Measurements from ENCODE around the gene DAZAP2.
A peak's percentile ranks its signal among the peaks of the same experiment; 100 is the strongest.

Gene DAZAP2, protein sequence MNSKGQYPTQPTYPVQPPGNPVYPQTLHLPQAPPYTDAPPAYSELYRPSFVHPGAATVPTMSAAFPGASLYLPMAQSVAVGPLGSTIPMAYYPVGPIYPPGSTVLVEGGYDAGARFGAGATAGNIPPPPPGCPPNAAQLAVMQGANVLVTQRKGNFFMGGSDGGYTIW

DNA sequence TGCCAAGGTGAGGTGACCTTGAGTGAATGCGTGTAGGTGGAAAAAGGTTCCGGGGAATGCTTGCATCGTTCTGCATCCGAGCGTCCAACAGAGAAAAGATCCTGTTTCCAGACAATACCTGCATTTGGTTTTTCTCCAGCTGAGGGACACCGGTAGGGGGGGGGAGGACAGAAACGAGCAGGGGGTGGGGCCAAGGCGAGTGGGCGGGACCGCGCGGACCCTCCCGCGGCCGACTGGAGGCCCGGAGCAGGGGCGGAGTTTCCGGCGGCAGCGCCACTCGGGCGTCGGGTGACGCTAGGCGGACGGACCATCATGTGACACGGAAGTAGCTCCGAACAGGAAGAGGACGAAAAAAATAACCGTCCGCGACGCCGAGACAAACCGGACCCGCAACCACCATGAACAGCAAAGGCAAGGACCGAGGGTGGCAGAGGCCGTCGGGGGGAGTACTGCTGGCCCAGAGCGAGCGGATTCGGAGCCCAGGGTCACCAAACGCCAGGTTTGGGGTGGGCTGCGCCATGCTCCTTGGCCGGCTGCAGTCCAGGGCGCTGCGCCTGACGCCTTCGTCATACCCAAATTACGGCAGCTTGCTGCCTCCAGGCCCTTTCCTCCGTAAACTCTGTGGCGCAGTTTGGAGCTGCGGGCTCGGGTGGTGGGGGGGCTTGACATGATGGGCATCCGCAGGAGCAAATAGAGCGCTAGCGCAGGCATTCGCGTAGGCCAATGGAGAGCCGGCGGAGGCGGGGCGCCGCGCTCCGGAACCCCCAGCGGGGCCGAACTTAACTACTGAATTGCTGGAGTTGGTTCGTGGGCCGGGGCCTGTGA lies at the start of gene DAZAP2:
DAZAP2 (plus strand) TSS at position 317 of the 825 bp plus-strand sequence; CDS start at position 399, 82 bp downstream.
- peak; percentile 97 for DNase-seq

DNA sequence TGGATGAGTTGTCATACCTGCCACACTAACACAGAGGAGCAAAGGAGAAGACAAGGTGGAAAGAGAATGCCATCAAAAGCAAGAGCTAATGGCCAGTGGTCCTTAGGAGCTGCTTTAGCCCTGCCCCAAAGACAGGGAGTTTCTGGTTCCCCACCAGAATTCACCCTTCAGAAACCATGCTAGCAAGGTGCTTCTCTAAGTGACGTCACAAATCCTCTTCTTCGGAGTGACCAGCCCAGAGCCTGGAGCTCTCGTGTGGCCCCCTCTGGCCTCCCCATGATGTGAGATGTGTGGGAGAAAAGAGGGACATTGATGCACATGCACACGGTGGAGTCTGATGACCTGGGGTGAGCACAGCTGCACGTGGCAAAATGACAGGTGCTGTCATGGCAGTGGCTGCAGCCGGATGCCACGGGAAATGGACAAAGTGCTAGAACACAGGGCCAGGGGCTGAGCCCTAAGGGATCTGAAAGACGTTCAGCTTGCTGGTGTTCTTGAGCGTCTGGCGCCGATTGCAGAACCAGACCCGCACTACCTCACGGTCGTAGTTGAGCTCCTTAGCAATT lies 48.8 kb upstream of the DAZAP2 start:
- DNase-seq, result no peak

DNA sequence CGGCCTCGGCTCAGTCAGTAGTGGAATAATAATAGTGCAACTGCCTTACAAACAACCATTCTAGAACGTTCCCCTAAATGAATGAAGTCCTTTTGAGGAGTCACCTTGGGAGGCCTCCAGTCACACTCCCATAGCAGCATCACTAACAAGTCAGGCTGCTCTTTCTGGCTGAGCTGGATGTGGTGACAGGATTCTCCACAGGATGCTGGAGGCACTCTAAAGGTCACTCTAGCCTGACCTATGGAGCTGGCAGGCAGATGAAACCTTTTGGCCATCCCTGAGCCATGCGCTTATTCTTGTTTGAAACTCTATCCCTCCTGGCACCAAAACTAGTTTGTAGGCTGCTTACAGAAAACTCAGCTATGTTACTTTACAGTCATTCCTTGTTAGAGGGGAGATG lies 47.8 kb upstream of the DAZAP2 start:
- no peak for DNase-seq

DNA sequence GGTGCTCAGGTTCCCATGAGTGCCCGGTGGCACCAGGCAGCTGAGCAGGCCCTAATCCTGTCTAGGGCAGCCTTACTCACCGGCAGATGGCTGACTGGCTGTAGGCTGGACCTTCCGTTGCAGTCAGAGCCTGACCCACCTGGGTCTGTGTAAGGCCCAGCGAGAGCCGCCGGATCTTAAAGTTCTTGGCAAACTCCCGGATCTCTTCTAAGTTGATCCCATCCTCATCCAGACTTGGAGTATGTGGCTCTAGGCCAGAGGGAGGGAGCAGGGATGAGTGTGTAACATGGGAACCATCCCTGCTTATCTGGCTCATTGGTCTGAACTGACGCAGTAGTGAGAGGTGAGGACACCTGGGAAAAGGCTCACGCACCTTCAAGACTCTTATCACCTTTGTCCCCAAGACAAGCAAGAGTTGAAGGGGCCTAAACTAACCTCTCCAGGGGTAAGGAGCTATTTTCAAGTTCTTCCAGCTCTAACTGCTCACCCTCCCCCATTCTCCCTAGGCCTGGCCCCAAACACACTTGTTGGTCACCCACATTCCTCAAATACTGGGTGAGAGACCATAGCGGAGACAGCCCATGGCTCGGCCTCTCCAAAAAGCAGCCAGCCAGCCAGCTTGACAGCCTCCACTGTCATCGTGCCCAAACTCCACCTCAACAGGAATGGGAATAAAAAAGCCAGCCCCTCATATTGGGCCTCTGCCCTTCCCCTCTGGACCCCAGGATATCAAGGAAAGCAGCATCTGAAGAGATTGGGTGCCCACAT lies 46.9 kb upstream of the DAZAP2 start:
- no peak for DNase-seq

DNA sequence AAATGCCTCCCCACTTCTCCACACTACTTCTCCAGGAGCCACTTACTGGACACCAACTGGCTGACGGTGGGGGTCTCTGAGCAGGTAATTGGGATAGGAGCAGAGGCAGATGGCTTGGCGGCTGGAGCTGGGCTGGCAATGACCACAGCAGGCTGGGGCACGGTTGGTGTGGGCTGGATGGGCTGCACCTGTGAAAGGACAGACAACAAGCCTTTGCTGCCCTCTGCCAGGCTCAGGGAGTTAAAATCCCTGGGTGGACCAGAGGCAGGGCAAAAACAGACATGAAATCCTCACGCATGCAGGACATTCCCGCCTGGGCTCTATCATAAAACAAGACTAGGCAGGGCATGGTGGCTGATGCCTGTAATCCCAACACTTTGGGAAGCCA lies 46.3 kb upstream of the DAZAP2 start:
- DNase-seq, result no peak

DNA sequence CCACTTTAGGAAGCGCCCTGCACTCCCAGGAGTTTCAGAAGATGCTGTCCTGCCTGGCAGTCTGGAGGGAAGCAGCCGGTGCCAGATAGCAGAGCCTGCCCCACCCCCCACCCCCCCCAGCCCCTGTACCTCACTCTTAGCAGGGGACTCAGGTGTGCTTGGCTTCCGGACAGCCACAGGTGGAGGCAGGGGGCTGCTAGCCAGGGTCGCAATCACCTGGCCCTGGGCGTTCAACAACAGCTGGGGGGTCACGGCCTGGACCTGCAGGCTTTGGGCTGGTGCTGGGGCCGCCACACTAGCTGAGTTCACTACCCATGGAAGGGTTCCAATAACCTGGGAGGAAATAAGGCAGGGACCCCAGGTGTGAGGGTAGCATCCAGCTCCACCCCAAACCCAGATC lies 42.8 kb upstream of the DAZAP2 start:
- DNase-seq, result no peak

DNA sequence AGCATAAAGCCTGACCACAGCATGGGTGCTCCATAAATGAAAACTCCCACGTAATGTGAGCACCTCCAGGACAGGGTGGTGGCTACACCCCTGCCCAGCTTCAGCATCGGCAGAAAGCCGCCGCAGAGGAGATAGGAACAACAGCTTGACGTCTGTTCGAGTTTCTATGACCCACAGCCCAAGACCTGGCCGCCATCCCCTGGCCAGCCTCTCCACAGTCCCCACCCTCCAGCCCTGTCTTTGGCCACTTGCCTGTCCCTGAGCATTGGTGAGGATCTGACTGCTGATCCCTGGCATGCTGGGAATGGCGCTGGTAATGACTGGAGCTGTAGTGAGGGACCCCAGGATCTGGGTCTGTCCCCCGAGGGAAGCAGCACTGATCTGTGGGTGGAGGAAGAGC lies 42.1 kb upstream of the DAZAP2 start:
- DNase-seq, result no peak

DNA sequence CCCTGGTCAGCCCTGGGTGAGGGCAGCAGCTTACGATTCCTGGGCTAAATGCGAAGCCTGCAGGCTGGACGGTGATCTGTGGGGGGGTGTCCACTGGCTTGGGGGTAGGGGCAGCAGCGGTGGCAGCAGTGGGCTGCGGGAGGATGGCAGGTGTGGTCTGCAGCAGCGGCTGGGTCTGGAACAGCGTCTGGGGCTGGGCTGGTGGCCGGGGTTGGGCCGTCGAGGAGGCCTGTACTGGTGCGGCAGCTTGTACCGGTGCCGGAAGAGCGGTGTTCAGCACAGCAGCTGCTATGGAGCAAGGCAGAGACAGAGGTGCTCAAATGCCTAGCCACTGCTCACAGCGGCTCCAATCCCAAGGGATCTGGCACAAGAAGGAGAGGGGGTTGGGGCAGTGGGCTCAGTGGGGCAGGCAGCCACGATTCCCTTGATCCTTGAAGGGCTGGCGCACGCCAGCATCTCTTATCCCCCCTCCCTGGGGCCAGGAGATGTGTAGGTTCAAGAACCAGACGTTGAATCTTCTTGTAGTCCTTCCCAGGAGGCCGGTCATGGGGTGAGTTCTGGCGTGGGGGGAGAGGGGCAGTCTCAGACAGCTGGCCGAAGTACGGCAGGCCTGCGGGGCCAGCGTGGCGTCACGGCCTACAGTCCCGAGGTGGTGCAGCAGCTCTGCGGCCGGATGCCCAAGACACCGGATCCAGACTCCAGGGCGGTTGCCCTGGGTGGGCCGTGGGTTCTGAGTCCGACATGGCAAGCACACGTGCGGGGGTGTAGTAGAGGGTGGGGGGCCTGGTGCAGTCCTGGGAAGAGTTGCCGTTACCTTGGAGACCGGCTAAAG lies 40.7 kb upstream of the DAZAP2 start:
- DNase-seq, result no peak

DNA sequence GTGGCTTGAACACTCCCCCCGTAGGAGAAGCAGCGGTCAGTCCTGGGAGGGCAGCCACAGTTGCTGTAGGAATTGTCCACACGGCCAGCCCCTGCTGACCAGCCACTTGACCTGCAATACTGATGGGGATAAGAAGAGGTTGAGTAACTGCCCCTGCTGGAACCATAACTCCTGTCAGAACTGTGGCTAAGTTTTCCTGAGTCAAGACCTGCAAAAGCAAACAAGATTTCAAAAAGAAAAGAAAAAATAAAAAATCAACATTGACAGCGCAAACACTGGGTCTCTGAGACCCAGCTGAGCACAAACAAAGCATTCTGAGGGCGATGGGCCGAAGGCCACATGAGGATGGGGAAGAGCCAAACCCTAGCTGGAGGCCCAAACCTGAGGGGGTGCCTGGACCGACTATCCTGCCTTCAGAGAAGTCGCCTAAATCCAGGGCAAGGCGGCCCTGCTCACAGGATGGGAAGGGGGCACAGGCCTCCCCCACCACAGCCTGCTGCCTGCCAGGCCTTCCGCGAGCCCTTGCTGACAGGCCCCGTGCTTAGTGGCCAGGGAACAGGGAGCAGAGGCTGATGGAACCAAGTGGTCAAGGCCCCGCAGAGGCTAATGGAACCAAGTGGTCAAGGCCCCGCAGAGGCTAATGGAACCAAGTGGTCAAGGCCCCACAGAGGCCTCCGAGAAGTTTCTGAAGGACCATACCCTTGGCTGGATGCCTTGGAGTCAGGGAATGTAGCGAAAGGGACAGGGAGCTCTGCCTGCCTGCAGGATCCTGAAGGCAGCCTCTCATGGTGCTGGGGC lies 39.9 kb upstream of the DAZAP2 start:
- DNase-seq, result no peak

DNA sequence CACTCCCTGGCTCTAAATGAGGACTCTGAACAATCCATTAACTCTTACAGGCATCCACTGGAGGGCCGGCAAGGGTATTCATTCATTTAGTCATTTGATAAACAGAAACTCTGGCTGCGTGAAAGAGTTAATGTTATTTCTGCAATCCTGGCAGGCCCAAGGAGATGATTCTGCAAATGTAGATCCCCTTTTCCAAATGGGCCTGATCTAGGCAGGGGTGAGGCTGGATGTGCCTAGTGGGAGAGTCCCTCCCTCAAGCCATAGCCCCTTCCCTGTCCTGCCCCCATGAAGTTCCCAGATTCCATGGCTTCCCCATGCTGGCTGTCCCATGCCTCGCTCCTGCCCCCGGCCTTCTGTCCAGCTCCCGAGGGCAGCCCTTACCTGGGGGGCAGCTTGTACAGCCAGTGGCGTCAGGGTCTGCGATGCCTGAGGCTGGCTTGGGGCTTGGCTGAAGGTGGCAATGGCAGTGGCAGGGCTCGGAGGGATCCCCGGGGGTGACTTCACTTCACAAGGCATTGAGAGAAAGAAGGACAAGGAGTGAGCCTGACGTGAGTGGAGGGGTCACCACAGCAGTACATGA lies 39.2 kb upstream of the DAZAP2 start:
- no peak for DNase-seq

DNA sequence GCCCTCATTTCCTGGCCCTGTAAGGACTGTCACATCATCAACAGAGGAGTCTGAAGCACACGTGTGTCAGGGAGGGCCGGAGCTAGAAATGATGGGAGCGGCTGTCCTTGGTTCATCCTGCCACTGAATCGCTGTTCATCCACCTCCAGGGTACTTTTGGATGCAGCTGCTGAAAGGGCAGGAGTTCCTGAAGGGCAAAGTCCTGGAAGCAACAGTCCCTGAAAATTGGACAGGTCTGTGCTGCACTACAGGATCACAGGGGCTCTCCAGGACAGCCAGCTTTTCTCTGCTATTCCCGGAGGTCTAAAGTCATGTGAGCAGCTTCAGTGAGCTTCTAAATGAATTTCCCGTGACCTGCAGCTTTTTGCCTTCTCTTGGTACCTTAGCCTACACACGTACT lies 38.5 kb upstream of the DAZAP2 start:
- no peak for DNase-seq

DNA sequence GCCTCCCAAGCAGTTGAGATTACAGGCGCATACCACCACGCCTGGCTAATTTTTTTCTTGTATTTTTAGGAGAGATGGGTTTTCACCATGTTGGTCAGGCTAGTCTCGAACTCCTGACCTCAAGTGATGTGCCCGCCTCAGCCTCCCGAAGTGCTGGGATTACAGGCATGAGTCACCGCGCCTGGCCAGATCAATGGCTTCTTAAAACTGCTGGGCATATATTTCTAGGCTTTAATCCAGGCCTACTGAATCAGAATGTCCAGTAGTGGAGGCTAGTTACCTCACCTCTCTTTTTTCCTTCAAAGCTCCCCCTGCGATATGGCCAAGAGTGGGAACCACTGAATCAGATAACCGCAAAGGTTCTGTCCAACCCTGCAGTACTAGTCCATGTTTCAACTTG lies 37.8 kb upstream of the DAZAP2 start:
- no peak for DNase-seq

DNA sequence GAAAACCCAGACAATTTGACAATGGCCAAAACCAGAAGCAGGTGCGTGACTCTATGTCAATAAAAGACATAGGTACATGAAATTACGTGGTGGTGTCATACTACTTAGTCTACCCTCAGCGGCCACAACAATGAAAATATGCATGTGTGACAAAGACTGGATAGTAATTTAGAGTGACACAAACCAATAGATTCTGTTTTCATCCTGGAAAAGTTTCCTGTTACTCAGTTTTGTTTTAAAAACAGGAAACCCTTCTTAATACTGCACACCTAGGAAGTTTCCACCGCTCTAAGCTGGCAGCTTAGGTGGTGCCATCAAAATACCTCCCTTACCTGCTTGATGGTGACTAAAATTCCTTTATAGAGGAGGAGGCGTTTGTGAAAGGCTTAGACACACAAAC lies 35.9 kb upstream of the DAZAP2 start:
- no peak for DNase-seq

DNA sequence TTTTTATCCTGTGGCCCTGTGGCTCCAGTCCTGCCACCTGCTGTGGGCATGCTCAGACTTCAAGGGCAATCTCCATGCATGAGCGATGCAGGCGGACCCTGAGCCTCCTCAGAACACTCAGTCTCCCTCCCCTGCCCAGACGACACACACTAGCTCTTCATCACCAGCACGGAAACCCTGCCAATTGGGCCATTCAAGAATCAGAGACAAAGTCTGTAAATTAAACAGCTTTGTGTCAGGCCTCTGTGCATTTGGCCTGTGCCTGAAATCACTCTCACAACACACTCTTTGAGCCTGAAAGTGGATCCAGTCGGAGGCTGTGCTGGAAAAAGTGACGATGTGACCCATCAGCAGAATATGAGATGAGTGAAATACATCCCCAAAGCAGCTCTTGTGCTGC lies 33.3 kb upstream of the DAZAP2 start:
- DNase-seq, result no peak

DNA sequence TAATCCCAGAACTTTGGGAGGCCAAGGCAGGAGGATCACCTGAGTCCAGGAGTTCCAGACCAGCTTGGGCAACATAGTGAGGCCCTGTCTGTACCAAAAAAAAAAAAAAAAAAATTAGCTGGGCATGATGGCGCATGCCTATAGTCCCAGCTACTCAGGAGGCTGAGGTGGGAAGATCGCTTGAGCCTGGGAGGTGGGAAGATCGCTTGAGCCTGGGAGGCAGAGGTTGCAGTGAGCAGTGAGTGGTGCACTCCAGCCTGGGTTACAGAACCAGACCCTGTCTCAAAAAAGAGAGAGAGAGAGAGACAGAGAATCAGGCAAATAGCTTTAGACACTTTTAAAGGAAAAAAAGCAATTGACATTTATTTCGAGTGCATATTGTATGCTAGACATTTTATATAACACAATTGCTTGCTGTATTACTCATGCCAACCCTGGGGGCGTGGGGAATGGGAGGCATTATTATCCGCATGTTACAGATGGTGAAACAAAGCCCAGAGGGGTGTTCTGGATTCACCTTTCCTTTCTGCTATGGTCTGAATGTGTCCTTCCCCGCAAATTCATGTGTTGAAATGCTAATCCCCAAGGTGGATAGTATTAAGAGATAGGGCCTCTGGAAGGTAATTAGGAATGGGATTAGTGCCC lies 30.5 kb upstream of the DAZAP2 start:
- DNase-seq, result no peak

DNA sequence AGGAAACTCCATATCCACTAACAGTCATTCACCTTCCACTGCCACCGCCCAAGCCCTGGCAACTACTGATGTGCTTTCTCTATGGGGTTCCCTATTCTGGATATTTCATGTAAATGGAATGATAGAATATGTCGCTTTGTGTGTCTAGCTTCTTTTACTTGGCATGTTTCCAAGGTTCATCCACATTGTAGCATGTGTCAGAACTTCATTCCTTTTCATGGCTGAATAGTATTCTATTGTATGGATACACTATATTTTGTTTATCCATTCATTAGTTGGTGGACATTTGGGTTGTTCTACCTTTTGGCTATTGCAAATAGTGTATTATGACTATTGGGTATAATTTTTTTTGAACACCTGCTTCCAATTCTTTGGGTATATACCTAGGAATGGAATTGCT lies 29.4 kb upstream of the DAZAP2 start:
- no peak for DNase-seq

DNA sequence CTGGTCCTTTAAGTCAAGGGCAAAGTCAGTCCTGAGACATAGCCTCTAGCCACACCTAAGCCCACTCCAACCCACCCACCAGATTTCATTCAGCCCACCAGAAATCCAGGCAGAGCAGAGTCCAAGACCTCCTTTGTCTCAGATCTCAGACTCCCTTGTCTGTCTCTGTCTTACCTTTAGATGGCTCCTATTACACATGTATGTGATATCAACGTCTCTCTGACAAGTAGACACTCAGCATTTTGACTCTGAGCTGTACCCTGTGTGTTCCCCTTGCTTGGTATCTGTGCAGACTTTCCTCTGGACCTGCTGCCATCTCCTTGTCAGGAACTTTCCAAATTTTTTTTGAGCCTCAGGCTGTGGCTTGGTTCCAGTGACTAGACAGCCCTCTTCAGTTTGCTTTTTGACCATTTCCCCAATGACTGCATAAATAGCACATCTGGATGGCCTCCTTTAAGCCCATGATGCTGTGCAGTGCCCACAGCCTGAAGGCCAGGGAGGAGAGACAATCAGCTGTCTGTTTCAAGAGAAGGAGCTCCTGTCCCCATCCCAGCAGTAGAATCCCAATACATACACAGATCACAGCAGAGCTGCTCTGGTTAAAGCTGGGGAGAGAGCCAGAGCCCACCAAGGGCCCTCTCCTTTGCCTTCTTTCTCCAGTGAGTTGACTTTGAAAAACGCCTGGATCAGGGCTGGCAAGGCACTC lies 27.8 kb upstream of the DAZAP2 start:
- no peak for DNase-seq

DNA sequence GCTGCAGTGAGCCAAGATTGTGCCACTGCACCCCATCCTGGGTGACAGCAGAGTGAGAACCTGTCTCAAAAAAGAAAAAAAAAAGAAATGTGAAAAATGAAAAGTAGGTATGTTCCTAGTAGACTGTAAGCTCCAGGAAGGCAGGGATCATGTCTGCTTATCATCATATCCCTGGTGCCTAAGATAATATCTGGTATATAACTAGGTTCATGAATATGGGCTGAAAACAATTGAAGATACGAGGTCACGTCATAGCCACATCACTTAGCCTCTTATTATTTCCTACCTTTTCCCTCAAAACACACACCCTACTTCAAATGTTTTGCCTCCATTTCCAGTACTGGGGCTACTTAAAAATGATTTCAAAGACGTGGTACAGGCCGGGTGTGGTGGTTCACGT lies 23.7 kb upstream of the DAZAP2 start:
- DNase-seq, result no peak

DNA sequence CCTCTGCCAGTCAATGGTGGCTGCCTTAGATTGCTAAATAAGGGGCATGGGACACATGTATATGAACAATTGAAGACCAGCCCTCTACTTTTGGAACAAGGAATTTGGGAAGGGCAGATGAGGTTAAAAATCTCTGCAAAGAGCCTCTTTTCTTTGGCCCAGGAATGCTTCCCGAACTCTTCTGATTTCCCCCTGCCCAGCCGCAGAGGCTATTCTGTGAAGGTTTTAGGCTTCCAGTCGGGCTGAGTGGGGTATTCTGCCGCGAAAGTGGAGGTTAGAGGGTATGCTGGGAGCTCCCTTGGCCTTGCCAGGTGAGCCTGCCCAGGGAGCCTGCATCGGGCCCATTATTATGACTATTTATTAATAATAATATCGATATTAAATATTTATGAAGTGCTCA lies 22.0 kb upstream of the DAZAP2 start:
- DNase-seq, result no peak
